ENCODE data around the gene ZBTB39.

The ZBTB39 gene

GRCh38 chr12:56980941-56981530, 25.3 kb downstream of the ZBTB39 start:
- TF ChIP-seq GATA3 (IDR thresholded peaks at IDR 0.05; ENCODE audit: low read depth, low read length) (no peak), GATA2 (IDR thresholded peaks at IDR 0.05; ENCODE audit: low read depth, low read length) (no peak)

DNA sequence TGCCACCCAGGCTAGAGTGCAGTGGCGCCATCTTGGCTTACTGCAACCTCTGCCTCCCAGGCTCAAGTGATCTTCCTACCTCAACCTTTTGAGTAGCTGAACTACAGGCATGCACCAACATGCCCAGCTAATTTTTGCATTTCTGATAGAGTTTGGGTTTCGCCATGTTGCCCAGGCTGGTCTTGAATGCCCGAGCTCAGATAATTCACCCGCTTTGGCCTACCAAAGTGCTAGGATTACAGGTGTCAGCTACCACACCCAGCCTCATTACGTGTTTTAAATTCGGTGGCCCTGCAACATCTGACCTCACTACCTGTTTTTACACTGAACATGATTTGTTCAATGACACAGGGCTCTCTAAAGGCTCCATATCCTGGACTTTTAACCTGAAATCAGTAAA, 26.1 kb downstream of the ZBTB39 start:
- no peak for TF ChIP-seq GATA2 (IDR thresholded peaks at IDR 0.05; ENCODE audit: low read depth, low read length)
- TF ChIP-seq GATA3 (IDR thresholded peaks at IDR 0.05; ENCODE audit: low read depth, low read length): no peak

DNA sequence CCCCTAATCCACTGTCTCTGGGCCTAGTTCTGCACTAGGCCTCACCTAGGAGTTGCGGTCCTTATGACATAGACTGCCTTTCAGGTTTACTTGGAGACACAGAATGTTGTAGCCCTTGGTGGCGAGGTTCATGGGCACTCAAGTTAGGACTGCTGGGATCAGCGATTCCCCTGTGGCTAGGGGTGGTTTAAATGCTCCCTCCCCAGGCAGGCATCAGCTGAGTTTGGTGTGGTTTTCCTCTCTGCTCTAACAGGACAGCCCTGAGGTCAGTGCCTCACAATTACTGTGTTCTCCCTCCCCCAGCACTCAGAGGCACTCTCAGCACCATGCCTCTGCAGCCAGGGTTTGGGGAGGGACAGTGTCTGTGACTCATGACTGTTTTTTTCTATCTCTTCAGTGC, 26.7 kb downstream of the ZBTB39 start:
- TF ChIP-seq GATA3 (IDR thresholded peaks at IDR 0.05; ENCODE audit: low read depth, low read length): no peak
- TF ChIP-seq GATA2 (IDR thresholded peaks at IDR 0.05; ENCODE audit: low read depth, low read length): no peak

GRCh38 chr12:56978397-56979138, 27.8 kb downstream of the ZBTB39 start:
- TF ChIP-seq GATA2 (IDR thresholded peaks at IDR 0.05; ENCODE audit: low read depth, low read length) (no peak), GATA3 (IDR thresholded peaks at IDR 0.05; ENCODE audit: low read depth, low read length) (no peak)

DNA sequence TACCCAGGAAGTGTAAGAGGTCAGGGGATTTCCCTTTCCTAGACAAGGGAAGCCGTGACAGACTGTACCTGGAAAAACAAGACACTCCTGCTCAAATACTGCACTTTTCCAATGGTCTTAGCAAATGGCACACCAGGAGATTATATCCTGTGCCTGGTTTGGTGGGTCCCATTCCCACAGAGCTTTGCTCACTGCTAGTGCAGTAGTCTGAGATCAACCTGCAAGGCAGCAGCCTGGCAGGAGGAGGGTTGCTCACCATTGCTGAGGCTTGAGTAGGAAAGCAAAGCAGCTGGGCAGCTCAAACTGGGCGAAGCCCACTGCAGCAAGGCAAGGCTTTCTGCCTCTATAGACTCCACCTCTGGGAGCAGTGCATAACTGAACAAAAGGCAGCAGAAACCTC, 47.9 kb downstream of the ZBTB39 start:
- no peak for TF ChIP-seq GATA3 (IDR thresholded peaks at IDR 0.05; ENCODE audit: low read depth, low read length)
- TF ChIP-seq GATA2 (IDR thresholded peaks at IDR 0.05; ENCODE audit: low read depth, low read length): no peak

GRCh38 chr12:56957229-56958052, 48.9 kb downstream of the ZBTB39 start, which contains the start of gene RDH16:
TSS of gene RDH16 (minus strand) at chr12:56957608. CDS start at chr12:56957462, 146 bp downstream.
- TF ChIP-seq GATA3 (IDR thresholded peaks at IDR 0.05; ENCODE audit: low read depth, low read length) (no peak), GATA2 (IDR thresholded peaks at IDR 0.05; ENCODE audit: low read depth, low read length) (no peak)

DNA sequence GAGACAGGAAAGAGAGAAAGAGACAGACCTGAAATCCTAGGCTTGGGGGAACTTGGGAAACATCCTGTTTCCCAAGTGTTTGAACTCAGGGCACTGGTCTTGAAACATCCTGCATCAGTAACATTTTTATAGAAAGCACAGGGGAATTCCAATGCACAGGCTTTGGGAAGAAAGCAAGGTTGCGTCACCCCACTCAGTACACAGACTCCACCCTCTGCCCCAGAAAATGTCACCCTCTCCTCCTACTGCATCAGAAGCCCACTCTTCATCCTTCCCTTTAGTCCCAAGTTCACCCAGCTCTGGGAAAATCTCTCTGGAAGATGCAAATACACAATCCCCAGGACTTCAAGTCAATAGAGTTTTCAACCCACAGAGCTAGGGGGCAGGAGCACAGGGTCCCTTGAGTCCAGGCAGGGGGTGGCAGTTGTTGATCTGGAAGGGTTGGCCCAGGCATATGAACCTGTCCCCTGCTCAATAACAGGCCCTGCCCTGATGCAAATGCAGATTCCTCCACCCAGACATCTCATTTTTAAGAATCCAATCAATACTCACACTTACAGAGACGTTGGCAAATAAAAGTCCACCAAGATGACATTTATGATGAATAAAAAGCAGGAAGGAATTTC, 50.6 kb downstream of the ZBTB39 start:
- no peak for TF ChIP-seq GATA2 (IDR thresholded peaks at IDR 0.05; ENCODE audit: low read depth, low read length)
- TF ChIP-seq GATA3 (IDR thresholded peaks at IDR 0.05; ENCODE audit: low read depth, low read length): no peak

DNA sequence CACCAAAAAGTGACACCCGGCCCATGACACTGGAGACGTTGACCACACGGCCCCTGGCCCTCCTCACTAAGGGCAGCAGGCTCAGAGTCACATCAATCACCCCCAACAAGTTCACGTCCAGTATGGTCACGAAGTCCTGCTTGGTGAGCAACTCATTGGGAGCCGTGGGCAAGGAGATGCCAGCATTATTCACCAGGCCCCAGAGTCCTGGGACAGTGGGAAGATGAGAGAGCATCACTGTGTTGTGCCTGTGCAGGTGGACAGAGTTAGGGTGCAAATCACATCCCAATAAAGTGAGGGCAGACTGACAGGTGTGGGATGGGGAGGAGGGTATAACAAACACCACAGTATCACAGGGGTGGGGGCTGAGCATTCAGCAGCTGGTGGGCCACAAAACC, 51.4 kb downstream of the ZBTB39 start:
- no peak for TF ChIP-seq GATA2 (IDR thresholded peaks at IDR 0.05; ENCODE audit: low read depth, low read length)
- no peak for TF ChIP-seq GATA3 (IDR thresholded peaks at IDR 0.05; ENCODE audit: low read depth, low read length)

GRCh38 chr12:56954057-56954957, 52.0 kb downstream of the ZBTB39 start:
- TF ChIP-seq GATA2 (IDR thresholded peaks at IDR 0.05; ENCODE audit: low read depth, low read length): no peak
- TF ChIP-seq GATA3 (IDR thresholded peaks at IDR 0.05; ENCODE audit: low read depth, low read length): no peak

GRCh38 chr12:56953314-56953713, 53.0 kb downstream of the ZBTB39 start:
- no peak for TF ChIP-seq GATA3 (IDR thresholded peaks at IDR 0.05; ENCODE audit: low read depth, low read length)
- no peak for TF ChIP-seq GATA2 (IDR thresholded peaks at IDR 0.05; ENCODE audit: low read depth, low read length)

- no peak for TF ChIP-seq GATA3 (IDR thresholded peaks at IDR 0.05; ENCODE audit: low read depth, low read length)
Measured at GRCh38 chr12:56951582-56952339, 54.6 kb downstream of the ZBTB39 start.

- TF ChIP-seq GATA2 (IDR thresholded peaks at IDR 0.05; ENCODE audit: low read depth, low read length): no peak
- TF ChIP-seq GATA3 (IDR thresholded peaks at IDR 0.05; ENCODE audit: low read depth, low read length): no peak
Measured at GRCh38 chr12:56948881-56949280, 57.5 kb downstream of the ZBTB39 start.

All from SH-SY5Y (cell line).